H9 (cell line): ENCODE measurements around the gene ARMS2. TPM values are rescaled to one million over a fixed set of nuclear protein-coding genes. Genes with fewer than 3 reads are reported as not detected.

ENCODE experiments used
- DNase-seq: peaks from one replicate; pipeline ENCODE4 v3.0.0-alpha.2; 2017
- H2AFZ ChIP-seq: one replicate; pipeline ENCODE4 v1.6.1; 2013; ENCODE audit warnings: mild to moderate bottlenecking, low read length, control low read depth, moderate library complexity
- H2AK5ac ChIP-seq: 2 replicates; pipeline ENCODE4 v1.6.1; 2013; ENCODE audit warnings: low read length, control low read depth, mixed read lengths; ENCODE audit not compliant: insufficient read length
- H2BK120ac ChIP-seq: one replicate; pipeline ENCODE4 v1.6.1; 2013; ENCODE audit warnings: low read depth, mild to moderate bottlenecking, low read length, control low read depth, inconsistent platforms; ENCODE audit not compliant: poor library complexity, severe bottlenecking
- H2BK12ac ChIP-seq: 2 replicates; pipeline ENCODE4 v1.6.1; 2013; ENCODE audit warnings: low read length, control low read depth, mixed read lengths, low read depth; ENCODE audit not compliant: insufficient read length
- H2BK15ac ChIP-seq: 2 replicates; pipeline ENCODE4 v1.6.1; 2013; ENCODE audit warnings: low read depth, low read length, control low read depth
- H2BK20ac ChIP-seq: one replicate; pipeline ENCODE4 v1.6.1; 2013; ENCODE audit warnings: low read depth, mild to moderate bottlenecking, low read length, control low read depth, inconsistent platforms; ENCODE audit not compliant: poor library complexity, severe bottlenecking
- H2BK5ac ChIP-seq: 2 replicates; pipeline ENCODE4 v1.6.1; 2013; ENCODE audit warnings: low read length, control low read depth, mixed read lengths; ENCODE audit not compliant: insufficient read length
- H3K14ac ChIP-seq: 2 replicates; pipeline ENCODE4 v1.6.1; 2013; ENCODE audit warnings: low read length, control low read depth; ENCODE audit not compliant: insufficient read depth
- H3K18ac ChIP-seq: 2 replicates; pipeline ENCODE4 v1.6.1; 2013; ENCODE audit warnings: low read depth, mild to moderate bottlenecking, mixed read lengths, low read length, control low read depth; ENCODE audit not compliant: insufficient read length
- H3K23ac ChIP-seq: 2 replicates; pipeline ENCODE4 v1.6.1; 2013; ENCODE audit warnings: low read length, control low read depth, mixed read lengths, low read depth; ENCODE audit not compliant: insufficient read length
- H3K23me2 ChIP-seq: 2 replicates; pipeline ENCODE4 v1.6.1; 2013; ENCODE audit warnings: low read depth, mild to moderate bottlenecking, mixed read lengths, low read length, control low read depth; ENCODE audit not compliant: insufficient read length, poor library complexity, severe bottlenecking
- H3K27ac ChIP-seq: 2 replicates; pipeline ENCODE4 v1.5.1; 2013; ENCODE audit warnings: low read length, control low read depth, mixed read lengths, low read depth; ENCODE audit not compliant: insufficient read length
- H3K27me3 ChIP-seq: 2 replicates; pipeline ENCODE4 v1.6.1; 2013; ENCODE audit warnings: low read length, control low read depth, inconsistent platforms; ENCODE audit not compliant: insufficient read depth
- H3K4ac ChIP-seq: 2 replicates; pipeline ENCODE4 v1.6.1; 2013; ENCODE audit warnings: low read depth, mild to moderate bottlenecking, control low read depth, inconsistent platforms, low read length, moderate library complexity
- H3K4me1 ChIP-seq: 2 replicates; pipeline ENCODE4 v1.6.1; 2013; ENCODE audit warnings: low read length, control low read depth, inconsistent platforms; ENCODE audit not compliant: insufficient read depth
- H3K4me2 ChIP-seq: 2 replicates; pipeline ENCODE4 v1.6.1; 2013; ENCODE audit warnings: low read length, control low read depth, mixed read lengths; ENCODE audit not compliant: insufficient read length, insufficient read depth
- H3K56ac ChIP-seq: 2 replicates; pipeline ENCODE4 v1.6.1; 2013; ENCODE audit warnings: low read depth, mild to moderate bottlenecking, mixed read lengths, low read length, control low read depth; ENCODE audit not compliant: insufficient read length
- H3K79me1 ChIP-seq: 2 replicates; pipeline ENCODE4 v1.6.1; 2013; ENCODE audit warnings: low read depth, mild to moderate bottlenecking, moderate library complexity, low read length, control low read depth, inconsistent platforms; ENCODE audit not compliant: insufficient read depth, poor library complexity, severe bottlenecking
- H3K79me2 ChIP-seq: 2 replicates; pipeline ENCODE4 v1.6.1; 2013; ENCODE audit warnings: low read length, control low read depth, inconsistent platforms; ENCODE audit not compliant: insufficient read depth
- H3K9ac ChIP-seq: 2 replicates; pipeline ENCODE4 v1.6.1; 2013; ENCODE audit warnings: low read length, control low read depth, mixed read lengths; ENCODE audit not compliant: insufficient read length; ENCODE audit errors: extremely low read depth
- H3K9me3 ChIP-seq: one replicate; pipeline ENCODE4 v1.6.1; 2013; ENCODE audit warnings: low read depth, low read length, inconsistent platforms; ENCODE audit not compliant: control insufficient read depth
- H3T11ph ChIP-seq: one replicate; pipeline ENCODE4 v1.6.1; 2013; ENCODE audit warnings: mild to moderate bottlenecking, low read length, control low read depth, inconsistent platforms
- H4K20me1 ChIP-seq: one replicate; pipeline ENCODE4 v1.6.1; 2013; ENCODE audit not compliant: control insufficient read depth, insufficient read length, insufficient read depth
- H4K5ac ChIP-seq: 2 replicates; pipeline ENCODE4 v1.6.1; 2013; ENCODE audit warnings: low read depth, mild to moderate bottlenecking, mixed read lengths, low read length, control low read depth; ENCODE audit not compliant: insufficient read length
- H4K8ac ChIP-seq: replicated peaks from 2 replicates; pipeline ENCODE4 v1.6.1; 2013; ENCODE audit warnings: low read length, control low read depth, mixed read lengths, low read depth; ENCODE audit not compliant: insufficient read length
- H4K91ac ChIP-seq: 2 replicates; pipeline ENCODE4 v1.6.1; 2013; ENCODE audit warnings: low read depth, mild to moderate bottlenecking, moderate library complexity, mixed read lengths, low read length, control low read depth; ENCODE audit not compliant: insufficient read length
- H3K27ac Mint-ChIP-seq, 3 experiments: 2 replicates in 2 of 3; 3 replicates in 1 of 3; pipeline ENCODE4 v1.8.0; 2020 to 2021; ENCODE audit warnings: mixed read lengths in 3 of 3, mild to moderate bottlenecking in 1 of 3, moderate library complexity in 1 of 3
- H3K27me3 Mint-ChIP-seq: 2 replicates; pipeline ENCODE4 v1.8.0; 2021; ENCODE audit warnings: low read depth, mild to moderate bottlenecking, moderate library complexity, mixed read lengths
- H3K36me3 Mint-ChIP-seq, 3 experiments: 2 replicates in 2 of 3; 3 replicates in 1 of 3; pipeline ENCODE4 v1.8.0; 2020 to 2021; ENCODE audit warnings: low read depth in 3 of 3, mixed read lengths in 3 of 3; ENCODE audit not compliant: insufficient read depth in 1 of 3
- H3K4me1 Mint-ChIP-seq, 2 experiments: 2 replicates each; pipeline ENCODE4 v1.8.0; 2020; ENCODE audit warnings: mixed read lengths in 2 of 2
- H3K4me3 Mint-ChIP-seq, 2 experiments: 2 replicates in 1 of 2; 3 replicates in 1 of 2; pipeline ENCODE4 v1.8.0; 2020 to 2021; ENCODE audit warnings: mild to moderate bottlenecking in 2 of 2, mixed read lengths in 2 of 2, moderate library complexity in 1 of 2
- H3K9me3 Mint-ChIP-seq, 2 experiments: 2 replicates in 1 of 2; 3 replicates in 1 of 2; pipeline ENCODE4 v1.8.0; 2020; ENCODE audit warnings: mild to moderate bottlenecking in 2 of 2, mixed read lengths in 2 of 2, moderate library complexity in 1 of 2
- CTCF ChIP-seq: fragments of 200-600 bp; sonication (generic); conservative IDR thresholded peaks from 3 replicates; pipeline ENCODE4 v1.8.0; 2021; ENCODE audit warnings: antibody characterized with exemption, mild to moderate bottlenecking
- WGBS: extraction: QIAGEN DNeasy Blood & Tissue Kit; methylation state at CpG from one replicate; pipeline ENCODE4 v1.1.7; 2013; ENCODE audit warnings: missing lambda C conversion rate, low lambda C conversion rate, mixed read lengths; ENCODE audit not compliant: insufficient read length; ENCODE audit errors: extremely low coverage; 5-methylcytosine and 5-hydroxymethylcytosine counted together
- total RNA-seq: library from RNA; stranded (reverse); gene quantifications from 2 replicates; pipeline ENCODE4 v1.2.1, GENCODE V29; 2021

ARMS2 gene
- total RNA-seq, 1 experiment from 2014 or later, result not detected

- Histone ChIP-seq H4K8ac (no peak overlapping the region), H2BK5ac (no peak overlapping the region), H2AFZ (no peak overlapping the region), H3K4ac (no peak overlapping the region), H2AK5ac (no peak overlapping the region), H3K23me2 (no peaks in the 10 kb centered on the region), H4K5ac (no peak overlapping the region), H3K27me3 (no peaks in the 10 kb centered on the region), H3K4me2 (no peak overlapping the region), H2BK12ac (no peak overlapping the region), H3K9ac (no peak overlapping the region), H3K18ac (no peak overlapping the region), H2BK120ac (no peak overlapping the region), H3K56ac (no peak overlapping the region), H4K20me1 (no peaks in the 10 kb centered on the region), H2BK20ac (no peak overlapping the region), H4K91ac (no peak overlapping the region), H3K4me1 (peaks cover 7% of the 10 kb centered on the region; the same call in 1 of the 2 replicates), H3K79me1 (no peaks in the 10 kb centered on the region), H3T11ph (no peak overlapping the region), H3K23ac (no peak overlapping the region), H3K27ac (no peak overlapping the region), H3K9me3 (no peaks in the 10 kb centered on the region), H3K79me2 (no peaks in the 10 kb centered on the region), H2BK15ac (no peak overlapping the region), H3K14ac (no peak overlapping the region)
- no peak for DNase-seq
- no peaks in the 10 kb centered on the region for H3K36me3 Mint-ChIP-seq
- H3K27ac Mint-ChIP-seq, result no peak overlapping the region
- peaks cover 17% of the 10 kb centered on the region for H3K27me3 Mint-ChIP-seq
- no CpG with 5 or more reads among the region's 4 CpGs for WGBS
- H3K4me3 Mint-ChIP-seq, result no peak overlapping the region
- no peaks in the 10 kb centered on the region for H3K9me3 Mint-ChIP-seq
- TF ChIP-seq CTCF, result no peak
- peaks cover 29 to 33% of the 10 kb centered on the region in 2 experiments for H3K4me1 Mint-ChIP-seq
Measured at GRCh38 chr10:122471531-122472177, 17.2 kb downstream of the ARMS2 start.
